ENCODE data around the gene ADPRH. TPM values are rescaled to one million over a fixed set of nuclear protein-coding genes. Genes with fewer than 3 reads are reported as not detected.
A peak's percentile ranks its signal among the peaks of the same experiment; 100 is the strongest.

The ADPRH gene
- total RNA-seq, 1 donor from 2014 or later, result 2.6 TPM

DNA sequence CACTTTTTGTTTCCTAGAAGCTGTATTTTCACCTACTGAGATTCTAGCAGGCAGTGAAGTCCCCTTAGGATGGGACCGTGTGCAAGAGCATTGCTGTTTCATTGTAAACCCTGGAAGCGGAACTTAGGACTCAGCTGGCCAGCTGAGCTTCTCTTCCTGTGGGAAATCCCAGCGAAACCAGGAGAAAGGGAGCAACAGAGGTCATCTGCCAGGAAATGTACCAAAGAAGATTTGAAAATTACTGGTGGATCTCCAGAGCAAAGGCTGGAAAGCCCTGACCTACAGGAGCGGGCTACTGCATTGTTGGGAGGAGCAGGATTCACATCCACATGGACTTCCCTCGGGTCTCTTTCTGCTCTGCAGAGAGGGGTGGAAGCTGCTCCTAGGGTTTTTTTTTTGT lies 7.6 kb upstream of the ADPRH start:
- no peak for FAIRE-seq
- H3K9ac ChIP-seq (ENCODE audit: low read length), result no peak overlapping the region
- no peaks in the 10 kb centered on the region for H4K20me1 ChIP-seq (ENCODE audit: insufficient read depth, low read length)
- H3K36me3 ChIP-seq (ENCODE audit: insufficient read depth, low read length), result no peaks in the 10 kb centered on the region
- no peaks in the 10 kb centered on the region for H3K9me3 ChIP-seq (ENCODE audit: insufficient read depth, low read depth, low read length)
- no peaks in the 10 kb centered on the region for H3K4me1 ChIP-seq (ENCODE audit: insufficient read depth, low read length)
- H3K27ac Mint-ChIP-seq (ENCODE audit: unreplicated experiment), result no peak overlapping the region
- H3K4me3 Mint-ChIP-seq (ENCODE audit: unreplicated experiment), result no peak overlapping the region
- no peaks in the 10 kb centered on the region for H3K36me3 Mint-ChIP-seq (ENCODE audit: low read depth, unreplicated experiment)
- TF ChIP-seq EZH2 (IDR thresholded peaks at IDR 0.05; ENCODE audit: insufficient read depth, low read length) (no peak), CTCF (IDR thresholded peaks at IDR 0.05; ENCODE audit: insufficient read depth, low read depth, low read length) (no peak)
- H3K4me3 ChIP-seq (ENCODE audit: insufficient read depth, low read depth, low read length), result no peak overlapping the region
- H3K4me1 Mint-ChIP-seq (ENCODE audit: low read depth, unreplicated experiment), result no peaks in the 10 kb centered on the region
- H2AFZ ChIP-seq (ENCODE audit: low read depth, low read length), result no peak overlapping the region
- peaks cover 6% of the 10 kb centered on the region for H3K9me3 Mint-ChIP-seq (ENCODE audit: unreplicated experiment)
- no peak overlapping the region for H3K27ac ChIP-seq (ENCODE audit: low read depth, low read length)
- H3K4me2 ChIP-seq (ENCODE audit: low read length), result no peak overlapping the region
- H3K27me3 Mint-ChIP-seq (ENCODE audit: low read depth, unreplicated experiment), result peaks cover 4% of the 10 kb centered on the region
- no peaks in the 10 kb centered on the region for H3K79me2 ChIP-seq (ENCODE audit: insufficient read depth, low read length)
- no peaks in the 10 kb centered on the region for H3K27me3 ChIP-seq (ENCODE audit: insufficient read depth, low read length)
- DNase-seq (ENCODE audit: low read depth), result no peak

GRCh38 chr3:119575507-119575906 lies 3.8 kb upstream of the ADPRH start:
- H3K9me3 ChIP-seq (ENCODE audit: insufficient read depth, low read depth, low read length), result no peaks in the 10 kb centered on the region
- H2AFZ ChIP-seq (ENCODE audit: low read depth, low read length), result no peak overlapping the region
- no peak overlapping the region for H3K27ac ChIP-seq (ENCODE audit: low read depth, low read length)
- no peak for TF ChIP-seq EZH2 (IDR thresholded peaks at IDR 0.05; ENCODE audit: insufficient read depth, low read length)
- no peak for TF ChIP-seq CTCF (IDR thresholded peaks at IDR 0.05; ENCODE audit: insufficient read depth, low read depth, low read length)
- H3K4me3 ChIP-seq (ENCODE audit: insufficient read depth, low read depth, low read length), result no peak overlapping the region
- H3K36me3 ChIP-seq (ENCODE audit: insufficient read depth, low read length), result no peaks in the 10 kb centered on the region
- no peaks in the 10 kb centered on the region for H3K27me3 ChIP-seq (ENCODE audit: insufficient read depth, low read length)
- no peaks in the 10 kb centered on the region for H4K20me1 ChIP-seq (ENCODE audit: insufficient read depth, low read length)
- Mint-ChIP-seq H3K4me1 (ENCODE audit: low read depth, unreplicated experiment) (peaks cover 2% of the 10 kb centered on the region), H3K27ac (ENCODE audit: unreplicated experiment) (no peak overlapping the region), H3K27me3 (ENCODE audit: low read depth, unreplicated experiment) (no peaks in the 10 kb centered on the region), H3K4me3 (ENCODE audit: unreplicated experiment) (no peak overlapping the region), H3K9me3 (ENCODE audit: unreplicated experiment) (no peaks in the 10 kb centered on the region), H3K36me3 (ENCODE audit: low read depth, unreplicated experiment) (no peaks in the 10 kb centered on the region)
- H3K4me2 ChIP-seq (ENCODE audit: low read length), result no peak overlapping the region
- H3K4me1 ChIP-seq (ENCODE audit: insufficient read depth, low read length), result no peaks in the 10 kb centered on the region
- FAIRE-seq, result no peak
- no peak overlapping the region for H3K9ac ChIP-seq (ENCODE audit: low read length)
- H3K79me2 ChIP-seq (ENCODE audit: insufficient read depth, low read length), result no peaks in the 10 kb centered on the region
- DNase-seq (ENCODE audit: low read depth), result no peak

DNA sequence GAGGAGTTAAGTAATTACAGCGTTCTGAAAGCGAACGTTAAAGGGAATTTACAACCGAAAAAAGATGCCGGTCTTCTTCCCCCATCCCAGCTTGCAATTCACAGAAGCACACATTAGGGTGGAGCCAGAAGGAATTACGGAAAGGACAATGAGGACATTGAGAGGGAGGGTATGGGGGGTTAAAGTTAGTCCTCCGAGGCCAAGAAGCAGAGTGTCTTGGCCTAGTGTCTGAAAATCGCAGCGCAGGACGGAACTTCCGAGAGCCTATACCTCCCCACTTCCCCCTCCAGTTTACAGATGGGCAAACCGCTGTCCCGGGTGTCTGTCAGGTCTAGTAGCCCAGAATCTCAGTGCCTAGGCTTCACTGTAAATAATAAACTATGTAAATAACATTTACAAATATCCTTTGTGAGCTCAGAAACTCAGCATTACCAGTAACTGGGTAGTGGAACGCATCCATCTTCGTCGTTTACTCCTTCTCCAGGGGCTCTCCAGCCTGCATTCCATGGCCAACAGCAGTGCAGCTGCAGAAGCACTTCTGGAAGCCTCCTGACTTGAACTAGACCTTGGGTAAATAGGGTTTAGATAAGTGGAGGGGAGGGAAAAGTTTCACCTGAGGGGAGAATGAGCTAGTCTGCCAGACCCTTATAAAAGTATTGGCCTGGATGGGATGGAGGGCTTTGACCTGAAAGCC lies 922 bp downstream of the ADPRH start:
- Mint-ChIP-seq H3K9me3 (ENCODE audit: unreplicated experiment) (no peaks in the 10 kb centered on the region), H3K36me3 (ENCODE audit: low read depth, unreplicated experiment) (no peaks in the 10 kb centered on the region), H3K4me1 (ENCODE audit: low read depth, unreplicated experiment) (peaks cover 2% of the 10 kb centered on the region), H3K27me3 (ENCODE audit: low read depth, unreplicated experiment) (no peaks in the 10 kb centered on the region), H3K4me3 (ENCODE audit: unreplicated experiment) (peak overlapping the region; percentile 87), H3K27ac (ENCODE audit: unreplicated experiment) (peak overlapping the region; percentile 96)
- peak overlapping the region; percentile 67 for H3K4me3 ChIP-seq (ENCODE audit: insufficient read depth, low read depth, low read length)
- no peaks in the 10 kb centered on the region for H4K20me1 ChIP-seq (ENCODE audit: insufficient read depth, low read length)
- no peaks in the 10 kb centered on the region for H3K9me3 ChIP-seq (ENCODE audit: insufficient read depth, low read depth, low read length)
- DNase-seq (ENCODE audit: low read depth) (no peak), FAIRE-seq (no peak)
- no peaks in the 10 kb centered on the region for H3K79me2 ChIP-seq (ENCODE audit: insufficient read depth, low read length)
- H3K36me3 ChIP-seq (ENCODE audit: insufficient read depth, low read length), result no peaks in the 10 kb centered on the region
- H3K4me2 ChIP-seq (ENCODE audit: low read length), result peak overlapping the region; percentile 84
- H3K4me1 ChIP-seq (ENCODE audit: insufficient read depth, low read length), result no peaks in the 10 kb centered on the region
- peak overlapping the region; percentile 81 for H2AFZ ChIP-seq (ENCODE audit: low read depth, low read length)
- TF ChIP-seq CTCF (IDR thresholded peaks at IDR 0.05; ENCODE audit: insufficient read depth, low read depth, low read length), result no peak
- TF ChIP-seq EZH2 (IDR thresholded peaks at IDR 0.05; ENCODE audit: insufficient read depth, low read length), result no peak
- peak overlapping the region; percentile 73 for H3K9ac ChIP-seq (ENCODE audit: low read length)
- no peaks in the 10 kb centered on the region for H3K27me3 ChIP-seq (ENCODE audit: insufficient read depth, low read length)
- H3K27ac ChIP-seq (ENCODE audit: low read depth, low read length), result no peak overlapping the region
